Thyroid gland (tissue), 4 donors: Measurements from ENCODE around the gene PYY.

ENCODE experiments used
- CTCF ChIP-seq, 6 experiments: fragments of 200-600 bp in 3 of 6; fragments of 450-650 bp in 3 of 6; sonication (generic) in 3 of 6; IDR thresholded peaks; one replicate each; pipeline ENCODE4 v1.5.1; 2016 to 2019; ENCODE audit warnings: antibody characterized with exemption in 6 of 6, mild to moderate bottlenecking in 2 of 6, inconsistent platforms in 1 of 6, moderate library complexity in 1 of 6
- POLR2A ChIP-seq, 2 donors: fragments of 450-650 bp; IDR thresholded peaks; one replicate each; pipeline ENCODE4 v1.6.1; 2017; ENCODE audit warnings: antibody characterized with exemption in 2 of 2, mild to moderate bottlenecking in 2 of 2, moderate library complexity in 1 of 2

GRCh38 chr17:43915559-43915958 is 38.2 kb downstream of the PYY start:
- TF ChIP-seq CTCF (IDR thresholded peaks at IDR 0.05) (no peak), POLR2A (IDR thresholded peaks at IDR 0.05) (no peak)
